Activated T-cell treated with anti-CD3 and anti-CD28 coated beads for 24 hours (primary cell): Measurements from ENCODE around the gene EME2.

ENCODE experiments used
- DNase-seq: peaks from one replicate; pipeline ENCODE4 v3.0.0-alpha.2; 2020; ENCODE audit warnings: low read depth

The EME2 gene

GRCh38 chr16:1766701-1767100 is 5.9 kb upstream of the EME2 start:
- DNase-seq, result no peak

DNA sequence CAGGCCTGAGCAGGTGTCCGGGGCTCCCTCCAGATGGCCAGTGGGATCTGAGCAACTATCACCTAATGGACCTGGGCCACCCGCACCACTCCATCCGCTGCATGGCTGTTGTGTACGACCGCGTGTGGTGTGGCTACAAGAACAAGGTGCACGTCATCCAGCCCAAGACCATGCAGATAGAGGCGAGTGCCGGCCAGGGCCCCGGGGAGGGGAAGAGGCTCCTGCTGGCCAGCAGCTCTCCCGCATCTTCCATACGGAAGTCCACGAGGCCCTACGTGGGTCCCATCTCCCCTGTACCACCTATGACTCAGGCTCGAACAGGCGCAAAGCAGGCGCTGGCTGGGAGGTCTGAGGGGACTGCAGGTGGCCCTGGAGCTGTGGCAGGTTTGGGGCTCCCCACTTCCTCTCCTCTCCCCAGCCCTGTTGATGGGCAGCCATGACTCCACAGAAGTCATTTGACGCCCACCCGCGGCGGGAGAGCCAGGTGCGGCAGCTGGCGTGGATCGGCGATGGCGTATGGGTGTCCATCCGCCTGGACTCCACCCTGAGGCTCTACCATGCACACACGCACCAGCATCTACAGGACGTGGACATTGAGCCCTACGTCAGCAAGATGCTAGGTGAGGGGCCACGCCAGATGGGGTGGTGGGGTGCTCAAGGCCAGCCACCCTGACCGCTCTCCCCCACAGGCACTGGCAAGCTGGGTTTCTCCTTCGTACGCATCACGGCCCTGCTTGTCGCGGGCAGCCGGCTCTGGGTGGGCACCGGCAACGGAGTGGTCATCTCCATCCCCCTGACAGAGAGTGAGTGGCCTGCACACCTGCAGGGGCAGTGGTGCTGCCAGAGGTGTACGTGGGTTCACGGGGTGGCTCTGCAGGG is 5.3 kb upstream of the EME2 start:
- no peak for DNase-seq

GRCh38 chr16:1768061-1768766 is 4.4 kb upstream of the EME2 start:
- DNase-seq, result no peak

DNA sequence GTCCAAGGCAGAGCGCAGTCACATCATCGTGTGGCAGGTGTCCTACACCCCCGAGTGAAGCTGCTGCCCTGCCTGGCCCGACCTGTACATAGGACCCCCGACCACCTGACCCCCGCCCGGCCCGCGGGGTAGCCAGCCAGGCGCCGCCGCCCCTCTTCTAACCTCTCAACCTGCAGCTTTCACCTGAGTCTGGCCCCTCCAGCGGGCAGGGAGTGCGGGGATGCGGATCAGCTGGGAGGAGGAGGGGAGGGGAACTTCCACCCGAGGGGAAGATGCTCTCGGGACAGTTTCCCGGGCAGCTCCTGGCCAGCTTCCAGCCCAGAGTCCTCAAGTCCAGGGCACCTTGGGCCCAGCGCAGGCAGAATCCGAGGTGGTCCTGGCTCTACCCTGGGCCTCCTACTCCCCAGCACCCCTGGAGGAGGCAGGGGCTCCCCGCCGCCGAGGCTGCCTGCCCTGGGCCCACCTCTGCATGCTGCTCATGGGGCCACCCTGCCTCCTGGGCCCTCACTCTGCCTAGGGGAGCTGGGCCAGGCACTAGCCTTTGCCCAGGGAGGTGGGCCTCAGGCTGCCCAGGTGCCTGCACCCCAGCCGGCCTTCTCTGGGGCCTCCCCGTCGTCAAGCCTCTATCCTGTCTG is 3.7 kb upstream of the EME2 start:
- DNase-seq, result no peak

DNA sequence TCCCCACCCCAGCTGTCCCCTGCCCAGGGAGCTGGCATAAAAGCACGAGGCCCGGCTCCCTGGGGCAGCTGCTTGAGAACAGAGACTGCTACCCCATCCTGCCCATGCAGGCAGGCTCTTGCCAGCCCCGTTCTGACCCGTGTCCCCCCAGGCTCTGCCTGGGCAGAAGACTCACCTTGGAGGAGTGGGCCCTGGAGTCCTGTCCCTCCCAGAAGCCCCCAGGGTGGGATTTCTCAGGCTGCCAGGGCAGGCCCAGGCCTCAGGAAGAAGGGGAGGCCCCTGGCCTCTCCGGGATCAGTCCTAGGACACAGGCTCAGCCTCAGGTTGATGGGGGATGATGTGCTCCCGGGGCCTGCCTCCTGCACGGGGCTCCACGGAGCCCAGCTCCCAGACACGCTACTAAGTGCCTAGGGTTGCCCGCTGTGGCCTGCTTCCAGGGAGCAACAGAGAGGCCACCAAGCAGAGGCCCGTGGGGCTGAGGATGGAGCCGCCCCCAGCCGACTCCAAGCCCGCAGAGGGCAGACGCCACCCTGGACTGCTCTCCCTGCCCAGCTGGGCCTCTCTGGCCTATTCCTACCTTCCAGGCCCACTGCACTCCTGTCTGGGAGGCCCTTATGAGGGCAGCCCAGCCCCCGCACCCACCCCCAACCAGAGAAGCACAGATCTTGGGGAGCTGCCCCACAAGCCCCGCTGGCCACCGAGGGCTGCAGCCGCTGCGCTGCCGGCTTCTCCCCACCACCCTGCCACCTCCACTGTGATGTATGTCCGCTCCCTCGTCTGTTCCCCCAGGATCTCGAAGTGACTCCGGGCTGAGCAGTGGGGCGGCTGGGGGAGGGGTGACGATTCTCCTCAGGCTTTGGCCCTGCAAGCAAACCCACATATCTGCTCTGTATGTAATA is 3.0 kb upstream of the EME2 start:
- no peak for DNase-seq

GRCh38 chr16:1770328-1771187 is 2.1 kb upstream of the EME2 start:
- peak; percentile 45 for DNase-seq

- peak; percentile 73 for DNase-seq
Measured at GRCh38 chr16:1771188-1771863, 1.3 kb upstream of the EME2 start, which contains the start of gene NME3. Gene NME3, minus strand, starts transcription at chr16:1771543. Its CDS starts 9 bp downstream, at chr16:1771534.

DNA sequence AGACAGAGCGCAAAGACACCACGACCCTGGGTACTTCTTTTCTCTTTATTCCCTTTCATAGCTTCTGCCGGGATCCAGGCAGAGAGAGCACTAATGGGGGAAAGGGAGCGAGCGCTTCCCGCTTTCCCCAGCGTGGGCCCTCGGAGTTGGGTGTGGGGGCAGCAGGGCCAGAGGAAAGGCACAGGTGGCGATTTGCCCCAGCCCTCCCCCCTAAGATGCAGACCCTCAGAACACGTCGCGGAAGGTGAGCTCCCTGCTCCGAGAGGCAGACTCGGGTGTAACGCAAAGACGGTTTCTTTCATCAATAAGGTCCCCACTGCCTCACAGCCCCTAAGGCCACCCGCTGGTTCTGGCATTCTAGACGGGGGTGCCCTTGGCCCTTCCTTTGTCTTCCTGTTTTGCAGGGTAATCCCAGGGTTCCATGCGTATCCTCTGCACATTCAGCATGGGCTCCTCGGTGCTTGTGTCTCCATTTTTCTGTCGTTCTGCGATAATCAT is 697 bp upstream of the EME2 start:
- DNase-seq, result no peak

DNA sequence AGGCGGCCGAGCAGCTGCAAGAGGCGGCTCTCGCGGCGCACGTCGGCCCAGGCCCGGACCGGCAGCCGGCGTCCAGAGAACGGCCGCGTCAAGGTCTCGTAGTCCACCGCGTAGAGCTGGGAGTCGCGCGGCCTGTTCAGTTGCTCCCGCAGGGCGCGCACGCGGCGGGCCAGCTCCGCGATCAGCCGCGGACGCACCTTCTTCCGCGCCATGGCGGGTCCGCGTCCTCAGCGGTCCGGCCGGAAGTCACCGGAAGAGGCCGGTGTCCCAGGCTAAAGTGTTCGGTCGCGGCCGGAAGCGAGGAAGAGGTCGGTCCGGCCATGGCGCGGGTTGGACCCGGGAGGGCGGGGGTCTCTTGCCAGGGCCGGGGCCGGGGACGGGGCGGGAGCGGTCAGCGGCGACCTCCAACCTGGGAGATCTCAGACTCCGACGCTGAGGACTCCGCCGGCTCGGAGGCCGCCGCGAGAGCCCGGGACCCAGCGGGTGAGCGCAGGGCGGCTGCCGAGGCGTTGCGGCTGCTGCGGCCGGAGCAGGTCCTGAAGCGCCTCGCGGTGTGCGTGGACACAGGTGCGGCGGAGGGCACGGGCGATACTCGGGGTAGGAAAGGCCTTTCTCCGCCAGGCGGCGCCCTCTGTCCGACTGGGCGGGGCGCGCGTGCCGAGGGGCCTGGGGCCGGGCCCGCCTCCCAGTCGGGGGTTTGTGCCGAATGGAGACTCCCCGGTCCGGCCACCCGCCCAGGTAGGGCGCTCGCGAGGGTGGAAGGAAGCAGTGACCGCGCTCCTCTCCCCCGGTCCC is 495 bp downstream of the EME2 start, which contains the start of gene MRPS34:
Gene MRPS34, minus strand, starts transcription at position 227 of the 795 bp plus-strand sequence. Its CDS starts 15 bp downstream, at position 212.
- DNase-seq, result peak; percentile 75

DNA sequence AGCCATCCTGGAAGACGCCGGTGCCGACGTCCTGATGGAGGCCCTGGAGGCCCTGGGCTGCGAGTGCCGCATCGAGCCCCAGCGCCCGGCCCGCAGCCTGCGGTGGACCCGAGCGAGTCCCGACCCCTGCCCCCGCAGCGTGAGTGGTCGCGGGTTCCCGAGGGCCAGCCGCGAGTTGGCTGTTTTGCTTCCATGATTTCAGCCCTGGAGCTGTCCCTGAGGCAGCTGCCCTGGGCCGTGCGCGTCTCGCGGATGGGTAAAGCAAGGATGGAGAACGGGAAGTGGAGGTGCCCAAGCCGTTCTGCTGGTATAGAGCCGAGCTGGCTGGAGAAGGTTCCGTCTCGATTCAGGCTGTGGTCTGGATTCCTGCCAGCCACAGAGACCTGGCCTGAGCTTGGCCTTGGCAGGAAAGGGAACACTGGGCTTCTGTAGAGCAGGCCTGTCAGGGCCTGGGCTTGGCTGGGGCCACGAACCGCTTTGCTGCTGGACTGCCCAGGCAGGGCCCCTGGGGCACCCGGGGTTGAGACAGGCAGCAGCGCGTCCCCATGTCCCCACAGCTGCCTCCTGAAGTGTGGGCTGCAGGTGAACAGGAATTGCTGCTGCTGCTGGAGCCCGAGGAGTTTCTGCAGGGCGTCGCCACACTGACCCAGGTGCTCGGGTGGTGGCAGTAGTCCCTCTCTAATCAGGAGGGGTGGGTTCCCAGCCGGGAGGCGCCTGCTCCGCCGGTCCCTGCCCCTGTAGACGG is 1.3 kb downstream of the EME2 start:
- DNase-seq, result no peak

- no peak for DNase-seq
Measured at GRCh38 chr16:1774448-1774780, 1.8 kb downstream of the EME2 start.

DNA sequence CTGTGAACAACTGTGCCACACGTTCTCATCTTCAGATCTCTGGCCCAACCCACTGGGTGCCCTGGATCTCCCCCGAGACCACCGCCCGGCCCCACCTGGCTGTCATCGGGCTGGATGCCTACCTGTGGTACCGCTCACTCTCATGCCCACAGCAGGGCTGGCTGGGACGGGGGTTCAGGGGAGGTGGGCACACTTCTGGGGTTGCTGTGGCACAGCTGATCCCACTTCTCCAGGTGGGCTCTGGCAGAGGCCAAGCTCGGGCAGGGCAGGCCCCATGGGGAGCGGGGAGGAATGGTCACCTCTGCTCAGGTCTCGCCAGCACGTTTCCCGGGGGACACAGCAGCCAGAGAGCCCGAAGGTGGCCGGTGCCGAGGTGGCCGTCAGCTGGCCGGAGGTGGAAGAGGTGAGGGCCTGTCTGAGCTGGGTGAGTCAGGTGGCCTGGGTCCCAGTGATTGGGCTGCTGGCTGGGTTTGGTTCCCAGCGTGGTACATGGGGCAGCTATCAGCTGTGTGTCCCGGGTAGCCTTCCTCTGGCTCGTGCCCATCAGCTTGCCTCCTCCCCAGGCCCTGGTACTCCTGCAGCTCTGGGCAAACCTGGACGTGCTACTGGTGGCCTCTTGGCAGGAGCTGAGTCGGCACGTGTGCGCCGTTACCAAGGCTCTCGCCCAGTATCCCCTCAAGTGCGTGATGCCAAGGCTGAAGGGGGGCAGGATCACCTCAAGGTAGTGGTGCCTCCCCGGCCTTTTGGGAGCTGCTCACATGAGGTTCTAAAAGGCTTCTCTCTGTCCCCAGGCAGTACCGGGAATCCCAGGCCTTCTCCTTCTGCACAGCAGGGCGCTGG is 2.6 kb downstream of the EME2 start:
- DNase-seq, result no peak

- DNase-seq, result no peak
Measured at GRCh38 chr16:1775846-1776671, 3.4 kb downstream of the EME2 start.

DNA sequence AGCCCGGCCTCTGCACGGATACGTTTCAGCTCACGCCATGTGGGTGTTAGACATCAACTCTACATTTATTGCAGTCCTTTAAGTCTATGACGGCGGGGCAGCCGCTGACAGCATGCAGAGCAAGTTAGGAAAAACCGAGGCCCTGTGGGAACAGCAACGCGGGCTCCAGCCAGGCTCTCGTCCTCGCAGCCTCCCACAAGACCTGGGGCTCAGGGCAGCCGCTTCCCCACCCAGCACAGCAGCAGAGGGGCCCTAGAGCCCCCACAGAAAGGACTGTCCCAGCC is 4.0 kb downstream of the EME2 start:
- no peak for DNase-seq

DNA sequence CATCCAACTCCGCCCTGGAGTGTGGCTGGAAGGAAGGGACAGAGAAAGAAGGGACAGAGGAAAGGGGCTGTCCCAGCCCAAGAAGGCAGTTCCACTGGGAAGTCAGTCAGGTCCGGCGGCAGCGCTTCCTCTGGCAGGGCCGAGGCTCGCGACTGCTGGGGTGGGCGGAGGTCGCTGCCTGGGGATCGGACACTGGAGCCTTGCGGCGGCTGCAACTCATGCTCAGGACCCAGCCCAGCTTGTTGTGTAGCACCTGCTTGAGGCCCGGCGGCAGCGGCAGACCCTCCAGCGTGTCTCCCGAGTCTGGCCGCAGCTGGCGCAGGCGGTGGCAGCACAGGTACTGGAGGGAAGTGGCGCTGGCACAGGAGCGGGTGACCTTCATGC is 4.4 kb downstream of the EME2 start:
- DNase-seq, result no peak

DNA sequence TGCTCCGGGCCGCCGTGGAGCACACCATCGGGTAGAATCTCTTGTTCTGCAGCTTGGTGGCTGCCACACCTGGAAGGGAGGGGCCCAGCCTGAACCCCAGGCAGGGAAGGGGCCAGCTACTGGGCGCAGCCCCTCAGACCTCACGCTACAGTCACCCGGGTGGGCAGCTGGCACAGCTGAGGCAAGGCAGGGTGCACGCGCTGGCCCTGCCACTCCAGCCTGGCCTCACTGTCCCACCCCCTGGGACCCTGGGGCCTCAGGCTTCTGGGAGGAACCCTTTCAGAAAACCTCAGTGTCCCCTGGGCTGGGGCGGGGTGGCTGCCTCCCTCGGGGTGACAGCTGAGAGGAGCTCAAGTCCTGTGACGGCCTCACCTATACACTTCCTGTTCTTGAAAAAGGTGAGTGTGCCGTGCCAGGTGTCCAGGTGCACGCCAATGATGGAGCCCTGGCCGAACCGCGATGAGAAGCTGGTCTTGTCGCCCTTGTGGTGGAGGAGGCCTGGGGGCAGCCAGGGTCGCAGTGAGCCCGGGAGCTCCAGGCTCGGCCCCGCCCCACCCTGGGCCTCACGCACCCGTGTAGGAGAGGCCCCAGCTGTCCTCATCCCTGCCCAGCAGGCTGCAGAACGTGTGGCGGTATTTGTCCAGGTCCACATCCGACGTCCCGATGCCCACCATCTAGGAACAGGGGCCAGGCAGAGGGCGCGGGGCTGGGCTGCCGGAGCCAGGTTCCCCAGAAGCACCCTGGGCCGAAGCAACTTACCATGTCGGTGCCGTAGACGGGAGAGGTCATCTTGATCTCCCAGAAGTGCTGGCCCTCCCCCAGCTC is 5.0 kb downstream of the EME2 start:
- no peak for DNase-seq
